HG03139 (cell line): Measurements from ENCODE around the gene CAMTA1.

Source experiments
- ATAC-seq: cut with Tn5 transposase; IDR thresholded peaks from one replicate; pipeline ENCODE4 v1.9.1; 2021; ENCODE audit not compliant: unreplicated experiment

The CAMTA1 gene

DNA sequence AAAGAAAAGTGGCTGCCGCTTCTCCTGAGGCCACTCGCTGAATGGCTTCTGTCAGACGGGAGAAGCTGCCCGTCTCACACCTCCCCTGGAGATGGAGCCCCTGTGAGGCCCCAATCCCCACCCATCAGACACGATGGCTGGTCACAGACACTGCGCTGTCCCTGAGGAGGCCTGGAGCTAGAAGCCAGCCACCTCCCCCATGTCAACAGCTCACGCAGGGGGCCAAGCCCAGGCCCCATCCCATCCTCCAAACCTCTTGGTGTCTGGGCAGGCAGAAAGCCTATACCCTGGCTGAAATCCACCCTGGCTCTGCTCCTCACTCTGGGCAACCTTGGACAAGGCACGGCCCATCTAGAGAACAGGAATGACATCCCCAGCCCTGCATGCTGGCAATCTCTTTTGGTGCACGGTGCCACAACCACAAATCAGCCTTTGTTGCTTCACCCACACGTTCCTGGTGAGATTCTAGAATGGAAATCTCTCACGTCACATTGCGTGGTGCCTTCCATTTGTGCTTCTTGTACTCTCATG is 711.9 kb downstream of the CAMTA1 start:
- ATAC-seq, result no peak

GRCh38 chr1:7500381-7501083 is 715.3 kb downstream of the CAMTA1 start:
- ATAC-seq, result no peak

DNA sequence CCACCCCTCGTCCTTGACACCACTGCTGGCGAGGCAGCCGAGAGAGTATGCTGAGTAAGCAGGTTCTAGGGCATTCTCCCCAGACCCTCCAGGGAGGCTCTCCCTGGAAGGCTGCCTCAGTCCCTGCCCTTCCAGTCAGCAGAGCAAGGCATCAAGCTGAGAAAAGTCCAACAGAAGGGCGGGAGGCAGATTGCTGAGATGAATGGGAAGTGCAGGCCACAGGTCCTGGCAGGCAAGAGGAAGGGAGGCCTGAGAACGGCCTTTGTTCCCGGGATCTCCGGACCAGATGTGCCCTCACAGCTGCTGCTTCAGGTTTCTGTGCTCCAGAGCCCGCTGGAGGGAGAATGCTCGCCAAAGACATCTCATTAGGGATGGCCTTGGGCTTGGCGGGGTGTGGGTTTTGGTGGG is 715.8 kb downstream of the CAMTA1 start:
- no peak for ATAC-seq

GRCh38 chr1:7501723-7502603 is 716.7 kb downstream of the CAMTA1 start:
- ATAC-seq, result no peak

DNA sequence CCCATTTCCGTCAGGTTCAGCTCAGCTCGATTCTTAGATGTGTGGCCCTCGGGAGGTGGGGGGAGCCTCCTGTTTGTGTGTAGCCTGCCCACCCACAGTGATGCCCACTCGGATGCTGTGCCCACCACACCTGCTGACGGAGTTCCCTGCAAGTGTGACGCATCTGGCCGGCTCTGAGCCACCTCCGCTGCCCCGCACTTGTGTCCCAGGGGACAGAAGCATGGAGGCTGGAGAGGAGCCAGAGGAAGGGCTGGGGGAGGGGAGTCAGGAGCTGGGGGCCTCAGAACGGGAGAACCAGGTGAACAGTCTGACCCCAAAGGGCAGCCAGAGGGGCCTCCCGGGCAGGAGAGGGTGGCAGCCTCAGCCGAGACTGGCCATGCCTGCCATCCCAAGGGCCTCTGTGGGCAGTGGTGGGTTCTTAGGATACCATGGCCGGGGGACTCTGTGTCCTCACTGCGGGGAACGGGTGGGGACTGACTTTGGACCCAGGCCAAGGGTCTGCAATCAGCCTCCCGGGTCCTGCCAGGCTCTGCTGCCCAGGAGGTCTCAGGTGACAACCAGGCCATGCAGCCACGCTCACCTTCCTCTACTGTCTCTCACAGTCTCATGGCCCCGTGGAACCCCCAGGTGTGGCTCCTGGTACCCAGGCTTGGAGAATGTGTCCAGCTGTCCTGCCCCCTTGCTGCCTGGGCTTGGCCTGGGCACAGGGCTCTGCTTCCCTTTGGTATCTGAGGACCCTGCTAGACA is 718.6 kb downstream of the CAMTA1 start:
- ATAC-seq, result no peak

DNA sequence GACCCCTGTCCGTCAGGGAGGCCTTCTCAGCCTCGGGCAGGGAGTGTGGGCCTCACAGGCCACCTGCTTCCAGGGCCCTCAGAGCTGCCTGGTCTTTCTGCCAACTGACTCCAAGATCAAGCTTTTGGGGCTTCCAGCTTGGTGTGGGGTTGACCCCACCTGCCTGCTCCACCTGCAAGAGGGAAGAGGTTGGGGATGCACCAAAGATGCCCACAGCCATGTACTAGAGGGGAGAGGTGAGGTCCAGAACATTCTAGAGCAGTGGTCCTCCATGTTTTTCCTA is 719.1 kb downstream of the CAMTA1 start:
- ATAC-seq, result no peak

- no peak for ATAC-seq
Measured at GRCh38 chr1:7505094-7505770, 720.0 kb downstream of the CAMTA1 start.

DNA sequence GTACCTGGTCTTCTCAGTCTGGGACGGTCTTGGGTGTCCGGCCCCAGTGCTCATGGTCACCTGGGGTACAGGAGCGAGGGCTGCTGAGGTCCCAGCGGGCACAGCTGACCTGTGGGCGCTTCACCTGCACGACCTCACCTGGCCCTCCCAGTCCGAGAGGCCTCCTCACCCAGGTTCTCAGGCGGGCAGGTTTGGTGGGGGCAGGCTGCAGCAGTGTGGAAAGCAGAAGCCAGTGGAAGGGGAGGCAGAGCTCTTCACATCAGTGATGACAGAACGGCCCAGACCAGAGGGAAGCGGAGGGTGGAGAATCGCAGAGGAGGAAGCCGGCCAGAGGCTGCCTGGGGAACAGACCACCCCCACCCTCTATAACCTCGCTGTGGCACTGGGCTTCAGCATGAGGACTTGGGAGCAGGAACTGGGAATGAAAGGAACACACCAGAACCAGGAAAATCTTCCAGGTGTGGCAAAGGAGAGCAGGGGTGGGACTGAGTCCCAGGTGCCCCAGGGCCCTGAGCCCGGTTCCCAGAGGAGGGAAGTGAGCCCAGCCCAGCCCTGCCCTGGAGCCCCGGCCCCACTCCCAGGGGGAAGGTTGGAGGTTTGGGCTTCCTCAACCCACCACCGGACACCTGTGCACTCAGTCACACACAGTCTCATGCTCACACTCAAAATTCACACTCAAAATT is 720.7 kb downstream of the CAMTA1 start:
- no peak for ATAC-seq

DNA sequence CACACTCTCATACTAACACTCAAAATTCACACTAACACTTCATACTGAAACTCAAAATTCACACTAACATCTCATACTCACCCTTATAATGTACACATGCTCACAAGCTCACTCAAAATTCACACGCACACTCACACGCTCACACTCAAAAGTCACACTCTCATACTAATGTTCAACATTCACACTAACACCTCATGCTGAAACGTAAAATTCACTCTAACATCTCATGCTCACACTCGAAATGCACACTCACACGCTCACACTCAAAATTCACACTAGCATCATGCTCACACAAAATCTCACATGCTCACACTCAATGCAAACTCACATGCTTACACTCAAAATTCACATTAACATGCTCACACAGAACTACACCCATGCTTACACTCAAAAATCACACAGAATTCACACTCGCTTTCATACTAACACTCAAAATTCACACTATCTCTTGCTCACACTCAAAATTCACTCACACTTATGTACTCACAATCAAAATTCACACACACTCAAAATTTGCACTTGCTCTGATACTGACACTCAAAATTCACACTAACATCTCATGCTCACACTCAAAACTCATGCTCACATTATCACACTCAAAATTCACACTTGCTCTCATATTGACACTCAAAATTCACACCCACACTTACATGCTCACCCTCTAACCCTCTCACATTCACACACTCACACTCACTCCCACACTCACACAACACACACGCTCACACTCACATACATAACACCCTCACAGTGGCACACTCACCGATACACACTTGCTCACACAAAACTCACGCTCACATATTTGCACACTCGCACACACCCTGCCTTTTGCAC is 721.4 kb downstream of the CAMTA1 start:
- ATAC-seq, result no peak

GRCh38 chr1:7507285-7508019 is 722.2 kb downstream of the CAMTA1 start:
- ATAC-seq, result no peak

DNA sequence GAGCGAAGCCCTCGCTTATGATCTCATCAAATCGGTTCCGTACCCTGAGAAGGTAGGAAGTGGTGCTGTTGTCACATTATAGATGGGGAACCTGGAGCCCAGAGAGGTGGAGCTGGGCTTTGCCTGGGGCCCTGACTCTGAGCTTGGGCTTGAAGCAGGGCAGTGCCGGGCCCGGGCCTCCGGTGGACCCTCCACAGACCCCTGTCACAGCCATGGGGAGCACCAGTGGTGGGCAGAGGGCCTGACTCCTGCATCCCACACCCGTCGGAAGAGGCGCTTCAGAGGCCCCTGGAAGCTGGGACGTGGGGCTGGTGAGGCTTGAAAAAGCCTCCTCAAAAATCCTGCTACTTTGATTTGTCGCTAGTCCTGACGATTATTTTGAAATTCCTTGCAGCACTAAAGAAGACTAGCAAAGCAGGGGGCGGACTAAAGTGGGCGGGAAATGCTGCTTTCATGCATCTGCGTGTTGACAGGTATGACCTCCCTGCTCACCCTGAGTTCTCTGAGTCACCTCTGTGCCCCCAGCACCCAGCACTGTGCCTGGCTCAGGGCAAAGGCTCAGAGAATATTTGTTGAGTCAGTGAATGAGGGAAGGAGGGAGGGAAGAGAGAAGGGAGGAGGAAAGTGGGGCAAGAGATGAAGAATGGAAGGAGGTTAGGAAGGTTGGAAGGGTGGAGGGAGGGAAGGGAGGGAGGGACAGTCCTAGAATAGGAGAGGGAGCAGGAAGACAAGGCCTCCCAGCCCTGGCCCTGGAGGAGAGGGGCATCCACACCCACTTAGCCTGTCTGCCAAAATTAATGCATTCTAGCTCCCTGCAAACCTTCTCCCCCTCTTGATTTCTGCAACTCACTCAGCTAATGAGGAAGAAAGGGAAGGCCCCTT is 723.0 kb downstream of the CAMTA1 start:
- no peak for ATAC-seq

DNA sequence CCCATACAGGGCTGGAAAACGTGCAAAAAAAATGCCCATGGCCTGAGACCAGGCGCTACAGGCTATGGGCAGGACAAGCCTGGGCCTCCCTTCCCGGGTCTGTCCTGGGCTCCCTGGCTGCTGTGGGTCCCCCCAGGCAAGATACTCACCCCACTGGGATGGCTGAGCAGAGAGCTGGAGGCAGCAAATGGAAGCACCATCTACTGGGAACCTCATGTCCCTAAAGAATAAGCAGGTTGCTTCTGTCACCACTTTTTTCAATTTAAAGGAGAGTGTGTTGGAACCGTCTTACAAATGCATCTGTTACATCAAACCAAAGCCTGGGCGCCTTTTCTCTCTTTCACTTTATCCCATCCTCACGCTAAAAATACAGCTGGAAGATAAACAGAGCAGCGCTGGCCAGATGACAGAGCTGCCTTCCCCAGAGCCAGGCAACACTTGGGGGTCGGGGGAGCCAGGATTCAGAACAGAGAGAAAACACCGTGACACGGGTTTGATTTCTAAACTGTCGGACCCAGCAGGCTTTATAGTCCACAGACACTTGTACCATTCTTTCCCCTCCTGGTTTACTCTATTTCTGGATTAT is 723.8 kb downstream of the CAMTA1 start:
- ATAC-seq, result no peak

DNA sequence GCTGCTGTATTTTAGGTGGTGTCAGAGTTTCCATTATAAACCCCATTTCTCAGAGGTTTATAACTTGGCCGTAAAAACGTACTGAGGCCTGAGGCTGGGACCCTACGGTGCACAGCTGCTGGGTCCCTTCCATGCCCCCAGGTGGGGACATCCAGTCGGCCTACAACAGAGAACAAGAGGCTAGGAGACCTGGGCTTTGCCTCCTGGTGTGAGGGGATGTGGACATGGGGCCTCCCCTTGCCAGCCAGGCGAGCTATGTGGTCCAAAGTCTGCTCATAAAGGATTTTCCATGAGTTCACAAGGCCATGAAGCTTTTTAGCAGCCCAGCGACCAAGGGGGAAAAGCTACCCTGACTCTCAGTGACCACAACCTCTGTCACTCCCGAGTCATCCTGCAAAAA is 724.3 kb downstream of the CAMTA1 start:
- ATAC-seq, result no peak

- ATAC-seq, result no peak
Measured at GRCh38 chr1:7510389-7510931, 725.2 kb downstream of the CAMTA1 start.

- no peak for ATAC-seq
Measured at GRCh38 chr1:7511381-7511780, 726.1 kb downstream of the CAMTA1 start.

- ATAC-seq, result no peak
Measured at GRCh38 chr1:7513081-7513480, 727.8 kb downstream of the CAMTA1 start.

GRCh38 chr1:7515175-7515574 is 729.9 kb downstream of the CAMTA1 start:
- no peak for ATAC-seq
